NK-92 treated with Interleukin-12 subunit alpha and Interleukin-12 subunit beta, amount 100 ng/mL, for 24 hours (cell line): ENCODE data around the gene H19.

Experiments used
- DNase-seq: peaks from one replicate; lab custom pipeline; 2025; lab: John Stamatoyannopoulos, UW

The H19 gene

GRCh38 chr11:1946812-1947484, 50.7 kb downstream of the H19 start, which contains the start of gene MRPL23:
MRPL23 (plus strand) TSS chr11:1947332; CDS start chr11:1947363, 31 bp downstream.
- DNase-seq = no peak
